Breast epithelium (tissue), 3 donors: ENCODE measurements around the gene ATF3.

Experiments
- CTCF ChIP-seq, 3 donors: fragments of 450-650 bp; IDR thresholded peaks; one replicate each; pipeline ENCODE4 v1.5.1; 2016 to 2017; ENCODE audit warnings: antibody characterized with exemption in 3 of 3, mild to moderate bottlenecking in 3 of 3, moderate library complexity in 3 of 3
- POLR2AphosphoS5 ChIP-seq, 3 donors: sonication (generic); formaldehyde crosslinking; IDR thresholded peaks; one replicate each; pipeline ENCODE4 v1.6.1; 2017; ENCODE audit warnings: antibody characterized with exemption in 3 of 3

- TF ChIP-seq POLR2AphosphoS5 (IDR thresholded peaks at IDR 0.05) (no peak), CTCF (IDR thresholded peaks at IDR 0.05) (no peak)
Observed at GRCh38 chr1:212621043-212621948, 12.7 kb downstream of the ATF3 start.
